Cardiac muscle cell (in vitro differentiated cells and primary cell): ENCODE results near the gene SRCAP. TPM values are rescaled to one million over a fixed set of nuclear protein-coding genes. Genes with fewer than 3 reads are reported as not detected.

ENCODE experiments used
- DNase-seq, 2 donors: peaks; one replicate each; pipeline versions ENCODE4 v3.0.0 to v3.0.0-alpha.2; 2010 to 2017; ENCODE audit warnings: low read depth in 1 of 2, low spot score in 1 of 2
- H3K27ac ChIP-seq: fragments of 200-600 bp; sonication (generic); 2 replicates; pipeline ENCODE4 v1.5.1; 2016
- H3K27me3 ChIP-seq: fragments of 200-600 bp; sonication (generic); 2 replicates; pipeline ENCODE4 v1.6.0; 2016; ENCODE audit warnings: control low read depth
- H3K36me3 ChIP-seq: fragments of 200-600 bp; sonication (generic); 2 replicates; pipeline ENCODE4 v1.5.1; 2016; ENCODE audit warnings: control low read depth
- H3K4me1 ChIP-seq: fragments of 200-600 bp; sonication (generic); 2 replicates; pipeline ENCODE4 v1.8.1; 2017; ENCODE audit warnings: low read depth, mild to moderate bottlenecking, mixed run types
- H3K4me3 ChIP-seq: fragments of 200-600 bp; sonication (generic); 2 replicates; pipeline ENCODE4 v1.5.1; 2016; ENCODE audit warnings: mild to moderate bottlenecking
- H3K9me3 ChIP-seq: fragments of 200-600 bp; sonication (generic); 2 replicates; pipeline ENCODE4 v1.5.1; 2017; ENCODE audit warnings: low read depth, mild to moderate bottlenecking, control low read depth
- polyA plus RNA-seq: library from polyadenylated mRNA; unstranded; fragments of >200 nt; fragmentation: Nextera tagmentation; extraction: Ambion mirVana; gene quantifications from 2 replicates; pipeline ENCODE4 v1.2.1, GENCODE V29; 2016
- total RNA-seq: library from RNA; depleted of rRNA; stranded (reverse); fragments of >200 nt; gene quantifications from 2 replicates; pipeline ENCODE4 v1.2.3, GENCODE V29; 2016
- TF ChIP-seq, protein P1 (sequence below): IDR thresholded peaks from 2 replicates; pipeline ENCODE4 v1.5.1; 2012; ENCODE audit warnings: low read depth, mild to moderate bottlenecking, low read length

SRCAP gene
- total RNA-seq (14.8 and 20.9 TPM in 2 replicates), polyA plus RNA-seq (38.0 and 42.9 TPM in 2 replicates)

DNA sequence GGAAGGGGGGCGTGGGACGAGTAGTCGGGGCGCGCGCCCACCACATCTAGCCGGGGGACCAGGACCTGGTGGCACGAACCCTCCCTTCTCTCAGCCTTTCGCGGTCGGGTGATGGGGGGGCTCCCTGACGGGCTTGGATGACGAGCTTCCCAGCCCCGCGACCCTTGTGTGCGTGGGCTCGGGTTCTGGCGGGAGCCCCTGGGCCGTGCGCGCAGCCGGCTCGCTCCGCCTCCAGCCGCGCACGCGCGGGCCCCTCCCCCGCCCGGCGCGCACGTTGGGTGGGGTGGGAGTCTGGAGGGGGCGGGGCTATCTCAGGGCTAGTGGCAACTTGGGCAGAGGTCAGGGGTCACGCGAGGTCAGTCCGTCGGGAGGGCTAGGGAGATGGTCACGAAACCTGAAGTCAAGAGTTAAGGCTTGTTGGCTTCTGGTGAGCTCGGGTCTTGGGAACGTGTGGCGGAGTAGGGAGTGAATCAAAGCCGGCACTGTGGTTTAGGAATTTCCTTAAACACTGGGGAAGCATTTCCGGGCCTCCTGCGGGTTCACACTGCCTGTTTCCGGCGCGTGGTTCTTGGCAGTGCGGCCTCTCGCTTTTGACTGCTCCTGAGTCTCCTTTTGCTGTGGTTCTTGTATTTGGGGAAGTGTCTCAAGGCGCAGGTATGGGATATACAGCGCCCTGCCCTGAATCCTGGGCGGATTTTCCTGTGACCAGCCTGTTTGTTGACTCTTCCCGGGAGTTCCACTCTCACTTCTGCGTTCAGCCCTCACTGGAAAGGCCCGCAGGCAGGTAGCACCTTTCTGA lies at the start of gene SRCAP:
SRCAP (plus strand) TSS at position 356 of the 799 bp plus-strand sequence. CDS start 1,654 bp downstream, outside the sequence.
- Histone ChIP-seq H3K9me3 (no peaks in the 10 kb centered on the region), H3K27ac (peak within 1 kb of the TSS; percentile 100), H3K36me3 (peaks cover 25% of the 10 kb centered on the region), H3K27me3 (no peaks in the 10 kb centered on the region), H3K4me3 (peak within 1 kb of the TSS; percentile 70), H3K4me1 (peaks cover 9% of the 10 kb centered on the region)
- TF ChIP-seq, protein P1, sequence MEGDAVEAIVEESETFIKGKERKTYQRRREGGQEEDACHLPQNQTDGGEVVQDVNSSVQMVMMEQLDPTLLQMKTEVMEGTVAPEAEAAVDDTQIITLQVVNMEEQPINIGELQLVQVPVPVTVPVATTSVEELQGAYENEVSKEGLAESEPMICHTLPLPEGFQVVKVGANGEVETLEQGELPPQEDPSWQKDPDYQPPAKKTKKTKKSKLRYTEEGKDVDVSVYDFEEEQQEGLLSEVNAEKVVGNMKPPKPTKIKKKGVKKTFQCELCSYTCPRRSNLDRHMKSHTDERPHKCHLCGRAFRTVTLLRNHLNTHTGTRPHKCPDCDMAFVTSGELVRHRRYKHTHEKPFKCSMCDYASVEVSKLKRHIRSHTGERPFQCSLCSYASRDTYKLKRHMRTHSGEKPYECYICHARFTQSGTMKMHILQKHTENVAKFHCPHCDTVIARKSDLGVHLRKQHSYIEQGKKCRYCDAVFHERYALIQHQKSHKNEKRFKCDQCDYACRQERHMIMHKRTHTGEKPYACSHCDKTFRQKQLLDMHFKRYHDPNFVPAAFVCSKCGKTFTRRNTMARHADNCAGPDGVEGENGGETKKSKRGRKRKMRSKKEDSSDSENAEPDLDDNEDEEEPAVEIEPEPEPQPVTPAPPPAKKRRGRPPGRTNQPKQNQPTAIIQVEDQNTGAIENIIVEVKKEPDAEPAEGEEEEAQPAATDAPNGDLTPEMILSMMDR: no peak
- DNase-seq: peak; percentile 82 to 86

DNA sequence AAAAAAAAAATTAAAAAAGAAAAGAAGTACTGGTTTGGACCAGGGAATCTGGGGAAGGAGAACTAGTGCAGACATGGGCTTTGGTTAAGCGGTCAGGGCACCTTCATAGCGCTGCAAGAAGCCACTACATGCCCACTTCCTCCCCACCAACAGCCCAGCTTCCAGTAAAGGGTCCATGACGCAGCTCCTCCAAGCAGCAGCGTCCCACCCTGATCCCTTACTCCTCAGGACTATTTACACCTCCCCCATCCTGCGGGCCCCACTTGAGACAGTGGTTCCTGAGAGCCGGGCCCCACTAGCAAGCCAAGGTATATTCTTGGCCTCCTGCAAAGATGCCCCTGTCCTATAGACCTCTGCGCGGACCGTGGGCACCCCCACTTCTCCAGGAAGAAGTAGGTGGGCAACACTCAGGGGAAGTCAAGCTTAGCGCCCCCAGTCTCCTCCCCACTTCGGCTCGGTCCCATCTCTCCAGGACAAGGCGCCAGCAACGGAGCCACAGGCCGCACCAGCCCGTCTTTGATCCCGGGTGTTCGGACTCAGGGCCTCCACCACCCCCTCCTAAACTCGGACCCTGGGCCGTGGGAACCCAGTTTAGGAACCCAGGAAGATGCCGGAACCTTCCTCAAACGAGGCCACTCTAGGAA lies 49.1 kb upstream of the SRCAP start:
- peak overlapping the region; percentile 18 for H3K27ac ChIP-seq
- DNase-seq: no peak
- H3K36me3 ChIP-seq: peaks cover 7% of the 10 kb centered on the region
- TF ChIP-seq, protein P1: no peak
- no peaks in the 10 kb centered on the region for H3K9me3 ChIP-seq
- no peaks in the 10 kb centered on the region for H3K4me1 ChIP-seq
- no peak overlapping the region for H3K4me3 ChIP-seq
- H3K27me3 ChIP-seq: peaks cover 5% of the 10 kb centered on the region

DNA sequence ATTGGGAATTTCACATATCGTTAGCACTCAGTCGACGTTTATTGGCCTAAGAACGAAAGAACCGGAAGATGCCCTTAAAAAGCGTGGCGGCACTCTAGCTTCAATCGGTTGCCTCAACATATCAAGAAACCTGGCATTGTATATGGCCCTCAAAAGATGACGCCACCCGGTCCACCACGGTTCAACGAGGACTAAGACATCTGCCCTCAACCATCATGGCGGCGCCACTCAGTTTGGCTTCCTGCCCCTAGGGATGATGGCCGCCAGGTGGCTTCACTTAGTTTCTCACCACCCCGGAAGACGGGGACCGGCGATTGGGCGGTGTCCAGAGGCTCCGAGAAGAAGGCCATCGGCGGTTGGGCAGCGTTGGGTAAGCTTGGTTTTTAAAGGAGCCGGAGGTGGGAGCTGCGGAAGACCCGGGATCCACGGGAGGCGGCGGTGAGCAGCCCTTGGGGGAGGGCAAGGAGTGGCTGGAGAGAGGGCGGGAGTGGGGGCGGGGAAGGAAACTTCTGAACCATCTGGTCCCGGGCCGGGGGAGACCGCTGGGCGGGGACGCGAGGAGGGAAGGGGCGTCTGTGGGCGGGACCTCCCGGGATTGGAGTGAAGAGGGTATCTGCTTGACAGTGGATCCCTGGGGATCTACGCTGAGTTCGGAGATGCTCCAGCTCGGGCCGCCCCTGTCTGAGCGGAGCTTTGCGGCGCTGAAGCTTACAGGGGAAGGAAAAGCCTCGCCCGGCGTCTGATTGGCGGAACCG lies 48.4 kb upstream of the SRCAP start, which contains the start of gene PRR14:
PRR14 (plus strand) TSS at position 592 of the 755 bp plus-strand sequence. CDS start 686 bp downstream, outside the sequence.
- TF ChIP-seq, protein P1: no peak
- H3K36me3 ChIP-seq: peaks cover 11% of the 10 kb centered on the region
- H3K9me3 ChIP-seq: no peaks in the 10 kb centered on the region
- H3K27me3 ChIP-seq: no peaks in the 10 kb centered on the region
- H3K27ac ChIP-seq: peak within 1 kb of the TSS; percentile 37
- H3K4me1 ChIP-seq: no peaks in the 10 kb centered on the region
- H3K4me3 ChIP-seq: peak within 1 kb of the TSS; percentile 56
- DNase-seq: peak; percentile 99 to 100

DNA sequence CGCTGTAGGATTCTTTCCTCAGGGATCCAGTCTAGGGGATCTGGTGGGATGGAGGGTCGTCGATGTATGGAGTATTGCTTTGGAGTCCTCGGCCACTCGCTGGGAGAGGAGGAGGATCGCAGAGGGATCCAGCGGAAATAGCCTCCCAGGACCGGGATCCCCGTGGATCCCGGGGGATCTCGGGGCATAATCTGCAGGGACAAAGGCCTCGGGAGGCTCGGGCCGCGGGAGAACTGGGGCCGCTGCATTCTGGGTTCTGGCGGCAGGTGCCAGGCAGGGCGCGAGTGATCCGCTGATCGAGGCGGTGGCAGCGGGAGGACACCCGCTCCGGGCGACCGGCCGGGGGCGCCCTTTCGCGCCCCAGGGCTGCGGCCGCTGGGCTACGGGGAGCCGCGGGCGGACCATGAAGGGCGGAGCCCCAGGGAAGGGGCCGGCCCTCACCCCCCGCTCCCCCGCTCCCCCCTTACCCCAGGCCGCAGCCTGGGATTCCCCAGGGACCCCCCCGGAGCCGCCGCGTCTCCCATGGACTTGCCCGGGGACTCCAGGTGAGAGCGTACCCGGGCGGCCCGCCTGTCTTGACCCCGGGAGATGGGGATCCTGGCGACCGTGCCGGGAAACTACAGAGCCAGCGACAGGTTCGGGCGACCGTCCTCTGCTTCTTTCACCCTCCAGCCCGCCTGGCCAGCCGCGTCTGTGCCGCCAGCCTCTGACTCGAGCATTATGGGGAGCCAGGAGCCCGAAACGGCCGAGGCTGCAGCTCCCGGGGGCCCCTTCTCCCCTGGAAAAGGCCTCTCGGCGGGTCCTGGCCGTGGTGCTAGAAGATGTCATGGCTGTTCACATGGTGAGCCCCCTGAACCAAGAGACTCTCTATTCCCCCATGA lies 47.6 kb upstream of the SRCAP start:
- peak; percentile 74 to 75 for DNase-seq
- peak overlapping the region; percentile 37 for H3K27ac ChIP-seq
- H3K9me3 ChIP-seq: no peaks in the 10 kb centered on the region

More for the DNA sequence above, 47.6 kb upstream of the SRCAP start:
- Histone ChIP-seq H3K4me1 (no peaks in the 10 kb centered on the region), H3K27me3 (no peaks in the 10 kb centered on the region), H3K36me3 (peaks cover 11% of the 10 kb centered on the region), H3K4me3 (peak overlapping the region; percentile 56)
- TF ChIP-seq, protein P1: peak; percentile 51
